Activated naive CD4-positive, alpha-beta T cell treated with anti-CD3 and anti-CD28 coated beads for 36 hours (primary cell): ENCODE results near the gene EPB42. TPM values are rescaled to one million over a fixed set of nuclear protein-coding genes. Genes with fewer than 3 reads are reported as not detected.
"Not testable (repeated sequence)": the region's sequence is repeated elsewhere in the genome, so short reads cannot be mapped to it uniquely, and the experiment has no call there.

Experiments
- CTCF ChIA-PET: fragments of 350-600 bp; sonication (Branson Sonifier 250); formaldehyde crosslinking; loops from one replicate; lab custom pipeline; 2021; ENCODE audit warnings: antibody characterized with exemption; lab: Charles Lee
- DNase-seq: peaks from one replicate; pipeline ENCODE4 v3.0.0-alpha.2; 2020
- H3K27ac Mint-ChIP-seq: one replicate; pipeline ENCODE4 v1.8.0; 2021; ENCODE audit warnings: mild to moderate bottlenecking, mixed read lengths
- H3K27me3 Mint-ChIP-seq: one replicate; pipeline ENCODE4 v1.8.0; 2021; ENCODE audit warnings: low read depth, mixed read lengths
- H3K36me3 Mint-ChIP-seq: one replicate; pipeline ENCODE4 v1.8.0; 2021; ENCODE audit warnings: low read depth, mixed read lengths
- H3K4me1 Mint-ChIP-seq: one replicate; pipeline ENCODE4 v1.8.0; 2021; ENCODE audit warnings: low read depth, mixed read lengths
- H3K4me3 Mint-ChIP-seq: one replicate; pipeline ENCODE4 v1.8.0; 2021; ENCODE audit warnings: mild to moderate bottlenecking, moderate library complexity, mixed read lengths
- H3K9me3 Mint-ChIP-seq: one replicate; pipeline ENCODE4 v1.8.0; 2021; ENCODE audit warnings: mixed read lengths
- intact Hi-C: fragments of 100-400 bp; cut with micrococcal nuclease; formaldehyde crosslinking; loops from one replicate; pipeline ENCODE4 v1.15.1; 2023
- total RNA-seq, 2 experiments: library from RNA; stranded (reverse); gene quantifications; one replicate each; pipeline ENCODE4 v1.2.3, GENCODE V29; 2021

Gene EPB42
- total RNA-seq, 2 experiments from 2014 or later, result not detected

DNA sequence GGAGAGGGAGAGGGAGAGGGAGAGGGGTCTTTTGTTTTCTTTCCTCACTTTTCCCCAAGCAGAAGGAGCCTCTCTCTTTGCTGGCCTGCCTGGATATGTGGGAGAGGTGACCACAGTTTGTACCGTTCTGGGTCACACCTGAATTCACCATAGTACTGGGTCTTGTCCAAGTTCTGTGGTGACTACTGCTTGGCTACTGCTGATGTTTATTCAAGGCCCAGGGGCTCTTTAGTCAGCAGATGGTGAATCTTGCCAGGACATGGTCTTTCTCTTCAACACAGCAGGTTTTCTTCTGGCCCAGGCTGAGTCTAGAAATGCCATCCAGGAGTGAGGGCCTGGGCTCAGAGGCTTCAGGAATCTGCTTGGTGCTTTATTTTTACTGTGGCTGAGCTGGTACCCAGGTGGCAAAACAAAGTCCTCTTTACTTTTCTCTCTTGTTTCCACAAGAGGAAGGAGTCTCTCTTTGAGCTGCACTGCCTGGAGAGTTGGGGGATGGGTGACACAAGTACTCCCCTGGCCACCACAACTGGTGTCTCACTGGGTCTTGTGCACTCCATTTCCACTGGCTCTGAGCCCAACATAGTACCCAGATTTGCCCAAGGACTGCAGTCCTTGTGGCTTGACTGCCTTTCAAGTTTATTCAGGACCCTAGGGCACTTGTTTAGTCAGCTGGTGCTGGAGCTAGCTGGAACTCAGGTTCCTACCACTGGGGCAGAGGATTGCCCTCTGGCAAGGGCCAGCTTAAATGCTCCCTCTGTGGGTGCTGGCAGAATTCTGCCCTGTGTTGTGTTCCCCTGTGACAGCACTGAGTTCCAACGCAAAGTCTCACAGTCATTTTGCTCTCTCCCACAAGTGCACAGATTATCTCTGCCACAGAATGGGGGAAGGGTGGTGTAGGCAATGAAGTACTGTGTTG, 52.4 kb downstream of the EPB42 start:
- H3K27me3 Mint-ChIP-seq, result no peaks in the 10 kb centered on the region
- peaks cover 25% of the 10 kb centered on the region for H3K36me3 Mint-ChIP-seq
- H3K4me3 Mint-ChIP-seq, result no peak overlapping the region
- H3K4me1 Mint-ChIP-seq, result no peaks in the 10 kb centered on the region
- H3K27ac Mint-ChIP-seq, result no peak overlapping the region
- CTCF ChIA-PET, result no interaction called here
- no peak for DNase-seq
- H3K9me3 Mint-ChIP-seq, result peaks cover 2% of the 10 kb centered on the region
- intact Hi-C loops, result loop anchor here (5.0 kb wide), 1 partner anchor 71 kb away; no protein-coding TSS in a partner anchor

GRCh38 chr15:43167261-43167660, 53.6 kb downstream of the EPB42 start:
- H3K27me3 Mint-ChIP-seq, H3K4me1 Mint-ChIP-seq, H3K4me3 Mint-ChIP-seq, CTCF ChIA-PET, H3K9me3 Mint-ChIP-seq, DNase-seq, H3K27ac Mint-ChIP-seq: not testable (repeated sequence)
- H3K36me3 Mint-ChIP-seq, result peaks cover 20% of the 10 kb centered on the region
- intact Hi-C loops, result loop anchor here (5.0 kb wide), 1 partner anchor 70 kb away; no protein-coding TSS in a partner anchor

- Mint-ChIP-seq H3K4me3 (no peak overlapping the region), H3K27me3 (no peaks in the 10 kb centered on the region), H3K9me3 (no peaks in the 10 kb centered on the region), H3K27ac (no peak overlapping the region), H3K36me3 (peaks cover 16% of the 10 kb centered on the region), H3K4me1 (no peaks in the 10 kb centered on the region)
- intact Hi-C loops, result loop anchor here (5.0 kb wide), 1 partner anchor 69 kb away; no protein-coding TSS in a partner anchor
- CTCF ChIA-PET, result interaction anchor here (0.5 to 1.8 kb wide), 2 partner anchors 39 to 239 kb away, joined by 3 to 5 read pairs; no protein-coding TSS in a partner anchor
- DNase-seq, result no peak
Observed at GRCh38 chr15:43165801-43166325, 55.0 kb downstream of the EPB42 start.

- no peak for DNase-seq
- Mint-ChIP-seq H3K36me3 (peaks cover 20% of the 10 kb centered on the region), H3K9me3 (no peaks in the 10 kb centered on the region), H3K27me3 (no peaks in the 10 kb centered on the region), H3K27ac (no peak overlapping the region), H3K4me1 (peaks cover 9% of the 10 kb centered on the region), H3K4me3 (no peak overlapping the region)
- intact Hi-C loops, result no loop called here
- CTCF ChIA-PET, result no interaction called here
Observed at GRCh38 chr15:43153269-43153668, 67.5 kb downstream of the EPB42 start.

DNA sequence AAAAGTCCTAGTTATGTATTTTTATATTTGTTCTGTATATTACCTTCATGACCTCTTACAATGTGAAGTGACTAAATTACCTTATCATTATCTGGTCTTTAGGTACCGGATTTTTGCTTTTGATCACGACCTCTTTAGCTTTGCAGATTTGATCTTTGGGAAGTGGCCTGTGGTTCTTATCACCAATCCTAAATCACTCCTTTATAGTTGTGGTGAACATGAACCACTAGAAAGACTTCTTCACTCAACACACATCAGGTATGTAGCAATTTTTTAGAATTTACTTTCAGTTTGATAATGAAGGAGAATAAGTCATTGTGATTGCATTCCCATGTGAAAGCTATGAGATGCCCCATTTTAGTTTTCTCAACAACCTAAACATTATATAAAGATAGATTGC, 69.1 kb downstream of the EPB42 start:
- peaks cover 20% of the 10 kb centered on the region for H3K36me3 Mint-ChIP-seq
- no peaks in the 10 kb centered on the region for H3K27me3 Mint-ChIP-seq
- no peak for DNase-seq
- H3K4me1 Mint-ChIP-seq, result peaks cover 9% of the 10 kb centered on the region
- H3K4me3 Mint-ChIP-seq, result no peak overlapping the region
- CTCF ChIA-PET, result interaction anchor here (0.7 kb wide), 1 partner anchor 18 kb away, joined by 3 read pairs; no protein-coding TSS in a partner anchor
- no peak overlapping the region for H3K27ac Mint-ChIP-seq
- intact Hi-C loops, result no loop called here
- H3K9me3 Mint-ChIP-seq, result no peaks in the 10 kb centered on the region

DNA sequence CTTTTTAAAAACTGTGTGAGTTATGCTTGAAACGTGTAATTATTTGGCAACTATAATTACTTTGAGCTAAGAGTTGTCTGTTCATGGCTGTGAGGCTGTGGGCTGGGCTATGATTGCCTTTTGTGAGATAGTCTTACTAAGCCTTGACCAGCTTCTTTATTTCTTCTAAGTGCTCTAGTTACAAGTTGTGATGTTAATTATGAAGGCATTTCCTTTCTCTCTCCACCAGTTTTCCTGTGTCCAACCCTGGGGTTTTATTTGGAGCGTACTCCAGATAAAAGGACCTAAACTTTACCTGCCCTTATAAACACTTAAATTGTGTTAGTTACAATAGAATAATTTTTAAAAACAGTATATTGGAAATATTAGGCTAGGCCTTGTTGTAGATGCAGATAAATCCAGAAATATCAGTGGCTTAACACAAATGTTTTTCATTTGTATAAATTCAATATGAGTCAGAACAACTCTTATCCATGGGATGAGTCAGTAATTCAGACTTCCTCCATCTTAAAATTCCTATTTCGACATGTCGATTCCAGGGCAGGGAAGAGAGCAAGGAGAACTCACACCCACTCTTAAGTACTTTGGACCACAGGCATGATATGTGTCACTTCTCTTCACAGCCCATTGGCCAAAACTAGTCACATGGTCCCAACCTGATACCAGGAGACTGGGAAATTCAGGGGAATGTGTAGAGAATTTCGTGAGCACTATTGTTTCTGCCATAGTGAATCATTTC, 70.5 kb downstream of the EPB42 start:
- H3K27ac Mint-ChIP-seq, result no peak overlapping the region
- no peaks in the 10 kb centered on the region for H3K27me3 Mint-ChIP-seq
- CTCF ChIA-PET, result interaction anchor here (0.5 kb wide), 1 partner anchor 573 kb away, joined by 4 read pairs; no protein-coding TSS in a partner anchor
- H3K9me3 Mint-ChIP-seq, result no peaks in the 10 kb centered on the region
- H3K36me3 Mint-ChIP-seq, result peaks cover 22% of the 10 kb centered on the region
- intact Hi-C loops, result no loop called here
- DNase-seq, result no peak
- H3K4me1 Mint-ChIP-seq, result peaks cover 9% of the 10 kb centered on the region
- H3K4me3 Mint-ChIP-seq, result no peak overlapping the region

Other genes starting within 250 kb of the EPB42 start
- gene UBR1, start 115.0 kb downstream of the EPB42 start, total RNA-seq, result 10 to 100 TPM; 25.2 to 25.9 TPM
- gene TMEM62, start 87.4 kb downstream of the EPB42 start, total RNA-seq, result 1 to 10 TPM; 5.8 to 6.6 TPM
- 10 to 100 TPM; 54.6 to 62.1 TPM for gene CCNDBP1, start 35.6 kb downstream of the EPB42 start, total RNA-seq
- gene TGM5, start 45.9 kb upstream of the EPB42 start, total RNA-seq, result not detected
- gene TGM7, start 81.2 kb upstream of the EPB42 start, total RNA-seq, result not detected
- gene LCMT2, start 109.6 kb upstream of the EPB42 start, total RNA-seq, result 1 to 10 TPM; 4.2 to 4.3 TPM
- gene ZSCAN29, start 150.0 kb upstream of the EPB42 start, total RNA-seq, result 10 to 100 TPM; 13.6 to 13.9 TPM
- 10 to 100 TPM; 34.5 to 35.3 TPM for gene TUBGCP4, start 150.1 kb upstream of the EPB42 start, total RNA-seq